ENCODE results near the gene FGF3. TPM values are rescaled to one million over a fixed set of nuclear protein-coding genes. Genes with fewer than 3 reads are reported as not detected.

The FGF3 gene
- total RNA-seq, 4 donors from 2014 or later: not detected

DNA sequence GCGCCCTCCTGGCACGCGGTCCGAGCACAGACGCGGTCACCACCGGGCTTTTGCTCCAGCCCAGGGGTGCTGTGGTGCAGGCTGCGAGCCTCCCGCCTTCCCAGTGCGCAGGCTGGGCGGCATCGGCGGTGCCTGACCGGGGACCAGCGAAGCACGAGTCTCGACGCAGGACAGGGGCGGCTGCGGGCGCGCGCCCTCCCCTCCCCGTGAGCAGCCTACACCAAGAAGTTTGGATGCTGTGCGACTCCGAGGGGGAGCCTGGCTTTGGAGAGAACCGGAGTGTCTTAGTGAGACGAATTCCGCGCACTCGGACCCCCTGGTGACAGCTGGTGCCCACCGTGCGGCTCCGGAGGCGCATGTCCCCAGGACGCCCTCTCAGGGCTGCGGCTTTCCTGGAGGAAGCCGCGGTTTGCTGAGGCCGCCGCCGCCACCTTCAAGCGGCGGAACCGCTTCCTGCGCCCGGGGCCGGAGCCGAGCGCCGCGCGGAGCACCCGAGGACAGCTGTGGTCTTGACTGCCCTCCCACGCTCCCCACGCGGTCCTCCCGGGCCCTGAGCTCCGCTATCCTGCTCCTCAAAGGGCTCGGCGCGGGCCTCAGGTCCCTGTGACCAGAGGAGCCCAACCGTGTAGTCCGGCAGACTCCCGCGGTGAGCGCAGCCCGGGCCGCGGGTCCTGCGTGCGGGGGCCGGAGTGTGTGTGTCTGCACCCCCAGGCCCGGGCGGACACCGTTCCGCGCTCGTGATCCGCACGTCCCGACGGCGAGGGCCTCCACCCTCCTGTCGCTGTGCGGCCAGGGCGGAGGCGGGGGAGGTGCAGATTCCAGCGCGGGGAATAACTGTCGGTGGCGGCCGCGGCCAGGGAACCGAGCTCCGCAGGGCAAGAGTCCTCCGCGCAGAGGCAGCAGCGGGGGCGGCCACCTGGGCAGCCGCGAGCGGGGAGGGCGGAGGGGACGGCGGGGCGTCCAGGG lies 1.7 kb downstream of the FGF3 start:
- Histone ChIP-seq H3K27ac (no peak overlapping the region), H3K27me3 (peaks cover 0 to 50% of the 10 kb centered on the region in 2 donors), H3K4me1 (peaks cover 0 to 10% (median 0%) of the 10 kb centered on the region in 4 donors), H3K9me3 (no peaks in the 10 kb centered on the region), H3K4me3 (no peak overlapping the region), H3K36me3 (no peaks in the 10 kb centered on the region)
- WGBS, 2 donors: 2 to 3% methylated on average over 19 to 54 of the region's 107 CpGs
- TF ChIP-seq, protein P1, sequence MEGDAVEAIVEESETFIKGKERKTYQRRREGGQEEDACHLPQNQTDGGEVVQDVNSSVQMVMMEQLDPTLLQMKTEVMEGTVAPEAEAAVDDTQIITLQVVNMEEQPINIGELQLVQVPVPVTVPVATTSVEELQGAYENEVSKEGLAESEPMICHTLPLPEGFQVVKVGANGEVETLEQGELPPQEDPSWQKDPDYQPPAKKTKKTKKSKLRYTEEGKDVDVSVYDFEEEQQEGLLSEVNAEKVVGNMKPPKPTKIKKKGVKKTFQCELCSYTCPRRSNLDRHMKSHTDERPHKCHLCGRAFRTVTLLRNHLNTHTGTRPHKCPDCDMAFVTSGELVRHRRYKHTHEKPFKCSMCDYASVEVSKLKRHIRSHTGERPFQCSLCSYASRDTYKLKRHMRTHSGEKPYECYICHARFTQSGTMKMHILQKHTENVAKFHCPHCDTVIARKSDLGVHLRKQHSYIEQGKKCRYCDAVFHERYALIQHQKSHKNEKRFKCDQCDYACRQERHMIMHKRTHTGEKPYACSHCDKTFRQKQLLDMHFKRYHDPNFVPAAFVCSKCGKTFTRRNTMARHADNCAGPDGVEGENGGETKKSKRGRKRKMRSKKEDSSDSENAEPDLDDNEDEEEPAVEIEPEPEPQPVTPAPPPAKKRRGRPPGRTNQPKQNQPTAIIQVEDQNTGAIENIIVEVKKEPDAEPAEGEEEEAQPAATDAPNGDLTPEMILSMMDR (IDR thresholded peaks at IDR 0.05): no peak
- TF ChIP-seq POLR2A (IDR thresholded peaks at IDR 0.05): no peak
- TF ChIP-seq EP300 (IDR thresholded peaks at IDR 0.05): no peak
- no peak for DNase-seq (ENCODE audit: low spot score in 2 of 2)

DNA sequence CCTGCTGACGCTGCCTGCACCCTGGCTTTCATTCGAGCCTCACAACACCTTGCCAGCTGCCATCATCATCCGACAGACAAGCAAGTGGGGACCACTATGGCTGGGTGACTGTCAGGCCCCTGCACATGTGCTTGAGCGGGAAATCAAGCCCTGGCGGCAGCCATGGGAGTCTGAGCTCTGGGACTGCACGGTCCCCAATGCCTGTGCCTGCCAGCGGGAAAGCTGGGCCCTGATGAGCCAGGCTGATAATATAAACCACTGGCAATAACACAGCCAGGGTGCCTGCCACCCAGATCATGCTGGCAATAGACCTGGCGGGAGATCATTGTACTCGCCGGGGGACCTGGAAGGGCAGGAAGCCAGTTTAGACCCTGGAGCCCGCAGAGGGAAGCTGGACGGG lies 2.5 kb downstream of the FGF3 start:
- Histone ChIP-seq H3K27ac (no peak overlapping the region), H3K27me3 (peaks cover 0 to 44% of the 10 kb centered on the region in 2 donors), H3K4me1 (peaks cover 0 to 10% (median 0%) of the 10 kb centered on the region in 4 donors), H3K4me3 (no peak overlapping the region), H3K9me3 (no peaks in the 10 kb centered on the region), H3K36me3 (no peaks in the 10 kb centered on the region)
- no peak for TF ChIP-seq POLR2A (IDR thresholded peaks at IDR 0.05)
- TF ChIP-seq EP300 (IDR thresholded peaks at IDR 0.05): no peak
- TF ChIP-seq, protein P1 (IDR thresholded peaks at IDR 0.05): no peak
- no peak for DNase-seq (ENCODE audit: low spot score in 2 of 2)
- 23 to 24% methylated on average over 12 of the region's 12 CpGs for WGBS, 2 donors

DNA sequence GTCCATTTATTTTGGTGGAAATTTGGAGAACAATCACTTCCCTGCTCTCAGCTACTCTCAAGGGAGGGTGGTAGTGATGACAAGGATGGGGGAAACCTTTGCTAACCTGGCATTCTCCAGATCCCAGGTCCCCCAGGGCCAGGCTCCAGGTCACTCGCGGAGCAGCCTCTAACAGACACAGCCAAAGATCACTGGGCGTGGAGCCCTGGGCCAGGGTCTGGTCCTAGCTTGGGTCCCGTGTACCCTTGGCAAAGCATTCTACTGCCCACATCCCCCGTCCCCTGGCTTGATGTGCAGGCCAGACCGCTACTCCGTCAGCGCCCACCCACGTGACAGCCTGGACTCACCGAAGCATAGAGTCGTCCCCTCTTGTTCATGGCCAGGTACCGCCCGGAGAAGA lies 3.2 kb downstream of the FGF3 start:
- Histone ChIP-seq H3K27ac (no peak overlapping the region), H3K36me3 (no peaks in the 10 kb centered on the region), H3K4me3 (no peak overlapping the region), H3K4me1 (peaks cover 0 to 10% (median 0%) of the 10 kb centered on the region in 4 donors), H3K9me3 (no peaks in the 10 kb centered on the region), H3K27me3 (peaks cover 0 to 44% of the 10 kb centered on the region in 2 donors)
- DNase-seq (ENCODE audit: low spot score in 2 of 2): no peak
- no peak for TF ChIP-seq EP300 (IDR thresholded peaks at IDR 0.05)
- TF ChIP-seq, protein P1 (IDR thresholded peaks at IDR 0.05): no peak
- TF ChIP-seq POLR2A (IDR thresholded peaks at IDR 0.05): no peak
- WGBS, 2 donors: 78 to 89% methylated on average over 12 to 13 of the region's 13 CpGs

DNA sequence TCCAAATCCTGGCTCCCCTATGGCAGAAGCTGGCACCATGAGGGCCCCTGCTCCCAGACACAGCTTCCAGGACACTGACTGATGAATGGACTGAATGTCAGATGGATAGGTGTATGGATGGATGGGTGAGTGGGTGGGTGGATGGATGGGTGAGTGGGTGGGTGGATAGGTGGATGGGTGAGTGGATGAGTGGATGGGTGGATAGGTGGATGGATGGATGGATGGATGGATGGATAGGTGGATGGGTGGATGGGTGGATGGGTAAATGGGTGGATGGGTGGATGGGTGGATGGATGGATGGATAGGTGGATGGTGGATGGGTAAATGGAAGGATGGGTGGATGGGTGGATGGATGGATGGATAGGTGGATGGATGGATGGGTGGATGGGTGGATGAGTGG lies 4.3 kb downstream of the FGF3 start:
- H3K36me3 ChIP-seq: no peaks in the 10 kb centered on the region
- H3K9me3 ChIP-seq: no peaks in the 10 kb centered on the region
- no peak overlapping the region for H3K27ac ChIP-seq
- TF ChIP-seq POLR2A (IDR thresholded peaks at IDR 0.05): no peak
- TF ChIP-seq EP300 (IDR thresholded peaks at IDR 0.05): no peak
- TF ChIP-seq, protein P1 (IDR thresholded peaks at IDR 0.05): no peak
- peaks cover 0 to 10% (median 0%) of the 10 kb centered on the region in 4 donors for H3K4me1 ChIP-seq
- H3K4me3 ChIP-seq: no peak overlapping the region
- DNase-seq (ENCODE audit: low spot score in 2 of 2): no peak
- peaks cover 0 to 38% of the 10 kb centered on the region in 2 donors for H3K27me3 ChIP-seq

DNA sequence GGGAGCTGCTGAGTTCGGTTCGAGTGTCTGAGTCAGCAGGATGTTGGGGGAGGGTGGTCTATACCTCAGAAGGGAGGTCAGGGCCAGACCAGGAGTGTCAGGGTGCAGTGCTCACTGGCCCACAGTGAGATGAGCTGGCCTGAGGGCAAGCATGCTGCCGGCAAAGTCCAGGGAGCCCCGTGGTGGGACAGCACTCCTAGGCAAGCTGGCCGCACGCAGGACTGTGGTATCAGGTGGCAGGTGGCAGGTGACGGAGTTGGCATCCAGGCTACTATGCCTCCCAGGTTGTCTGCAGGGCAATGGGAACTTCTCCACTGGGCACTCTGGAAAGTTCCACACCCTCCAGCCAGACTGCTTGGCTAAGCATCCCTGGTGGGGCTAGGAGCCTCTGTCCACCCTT lies 4.8 kb downstream of the FGF3 start:
- 88 to 90% methylated on average over 7 of the region's 7 CpGs for WGBS, 2 donors
- Histone ChIP-seq H3K4me1 (peaks cover 0 to 10% (median 0%) of the 10 kb centered on the region in 4 donors), H3K9me3 (no peaks in the 10 kb centered on the region), H3K27me3 (peaks cover 0 to 33% of the 10 kb centered on the region in 2 donors), H3K27ac (no peak overlapping the region), H3K4me3 (no peak overlapping the region), H3K36me3 (no peaks in the 10 kb centered on the region)
- DNase-seq (ENCODE audit: low spot score in 2 of 2): no peak
- TF ChIP-seq, protein P1 (IDR thresholded peaks at IDR 0.05): no peak
- TF ChIP-seq POLR2A (IDR thresholded peaks at IDR 0.05) (no peak), EP300 (IDR thresholded peaks at IDR 0.05) (no peak)
